CD4-positive, alpha-beta T cell treated with Interleukin-6 for 4 hours (primary cell): ENCODE data around the gene DVL1.
A peak's percentile ranks its signal among the peaks of the same experiment; 100 is the strongest.

Experiments
- DNase-seq: peaks from one replicate; pipeline ENCODE4 v3.0.0-alpha.2; 2020; ENCODE audit warnings: mixed read lengths

The DVL1 gene

GRCh38 chr1:1355416-1355815, 6.2 kb upstream of the DVL1 start:
- DNase-seq, result no peak

GRCh38 chr1:1354271-1355247, 5.3 kb upstream of the DVL1 start:
- peak; percentile 42 for DNase-seq

- DNase-seq, result no peak
Measured at GRCh38 chr1:1353389-1354151, 4.4 kb upstream of the DVL1 start.

GRCh38 chr1:1352786-1353388, 3.7 kb upstream of the DVL1 start:
- DNase-seq, result no peak

- no peak for DNase-seq
Measured at GRCh38 chr1:1351511-1352427, 2.6 kb upstream of the DVL1 start.

GRCh38 chr1:1348420-1349255, 580 bp downstream of the DVL1 start:
- DNase-seq, result no peak

- DNase-seq, result no peak
Measured at GRCh38 chr1:1347663-1348419, 1.4 kb downstream of the DVL1 start.

- DNase-seq, result no peak
Measured at GRCh38 chr1:1347026-1347595, 2.1 kb downstream of the DVL1 start.

GRCh38 chr1:1346501-1346890, 2.7 kb downstream of the DVL1 start:
- no peak for DNase-seq

GRCh38 chr1:1345860-1346500, 3.2 kb downstream of the DVL1 start:
- DNase-seq, result no peak

GRCh38 chr1:1345384-1345783, 3.8 kb downstream of the DVL1 start:
- no peak for DNase-seq

GRCh38 chr1:1344655-1345361, 4.4 kb downstream of the DVL1 start:
- DNase-seq, result peak; percentile 61

- DNase-seq, result no peak
Measured at GRCh38 chr1:1343811-1344421, 5.3 kb downstream of the DVL1 start.

- no peak for DNase-seq
Measured at GRCh38 chr1:1342584-1343115, 6.6 kb downstream of the DVL1 start.

- no peak for DNase-seq
Measured at GRCh38 chr1:1342061-1342562, 7.1 kb downstream of the DVL1 start.

GRCh38 chr1:1341549-1342021, 7.6 kb downstream of the DVL1 start:
- DNase-seq, result no peak

GRCh38 chr1:1340791-1341548, 8.2 kb downstream of the DVL1 start:
- no peak for DNase-seq
